ENCODE measurements around the gene RUNX1. TPM values are rescaled to one million over a fixed set of nuclear protein-coding genes. Genes with fewer than 3 reads are reported as not detected.

The RUNX1 gene
- total and polyA plus RNA-seq, 2 donors (not counting 3 experiments of a cell fraction or from before 2014, with no cell fraction given), result 4.6 to 17.9 TPM

DNA sequence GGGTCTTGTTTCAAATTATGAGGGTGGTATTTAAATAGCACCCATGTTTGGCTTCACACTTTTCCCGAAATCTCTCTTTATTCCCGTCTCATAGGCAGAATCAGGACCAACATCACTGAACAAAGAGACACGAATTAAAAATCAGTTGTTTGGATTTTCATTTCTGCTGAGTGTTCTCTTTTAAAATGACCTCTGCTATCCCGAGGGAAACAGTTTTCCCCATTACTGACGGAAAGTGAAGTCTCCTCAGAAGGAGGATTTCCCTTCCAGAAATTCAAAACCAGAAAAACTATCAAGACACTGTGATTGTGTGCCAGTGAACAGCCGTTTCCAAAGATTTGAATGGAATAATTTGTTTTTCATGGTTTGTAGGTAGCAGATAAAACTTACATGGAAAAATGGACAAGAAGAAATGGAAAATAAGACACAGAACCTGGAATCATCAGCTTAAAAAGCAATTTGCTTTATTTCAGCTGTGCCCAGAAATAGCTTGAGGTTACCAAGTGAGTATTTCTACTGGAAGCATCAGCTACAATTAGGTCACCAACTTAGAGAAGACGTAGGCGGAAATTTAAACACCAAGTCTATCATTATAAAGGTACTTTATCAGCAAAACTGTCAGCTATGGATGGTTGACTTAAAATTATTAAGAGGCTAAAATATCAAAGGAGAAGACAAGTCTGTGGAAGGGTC is 68.5 kb downstream of the RUNX1 start:
- Histone ChIP-seq H3K9me3 (replicated peaks; ENCODE audit: control insufficient read depth, insufficient read depth, low read length) (no peaks in the 10 kb centered on the region), H3K4me1 (ENCODE audit: control insufficient read depth, extremely low read depth, insufficient read depth, low read length) (peaks cover 19% of the 10 kb centered on the region), H3K79me2 (ENCODE audit: control insufficient read depth, insufficient read depth, low read length) (no peaks in the 10 kb centered on the region), H3K9me1 (replicated peaks; ENCODE audit: control insufficient read depth, extremely low read depth, insufficient read depth, low read length) (no peaks in the 10 kb centered on the region), H3K4me2 (ENCODE audit: insufficient read depth, low read length) (no peak overlapping the region), H4K20me1 (replicated peaks; ENCODE audit: control insufficient read depth, extremely low read depth, insufficient read depth, low read length) (no peaks in the 10 kb centered on the region), H3K27me3 (ENCODE audit: control insufficient read depth in 2 of 2, insufficient read depth in 2 of 2, low read length in 2 of 2) (peaks cover 0 to 3% of the 10 kb centered on the region in 2 experiments), H3K9ac (replicated peaks; ENCODE audit: extremely low read depth, insufficient read depth, low read length) (no peak overlapping the region), H3K4me3 (replicated peaks in 1 of 3; ENCODE audit: insufficient read depth in 1 of 3, low read depth in 1 of 3, low read length in 3 of 3) (no peak overlapping the region), H3K36me3 (ENCODE audit: control insufficient read depth in 2 of 2, extremely low read depth in 1 of 2, insufficient read depth in 2 of 2, low read length in 2 of 2) (no peaks in the 10 kb centered on the region), H2AFZ (ENCODE audit: low read depth, low read length) (no peak overlapping the region), H3K27ac (ENCODE audit: insufficient read depth, low read depth, low read length) (no peak overlapping the region)
- TF ChIP-seq CTCF (IDR thresholded peaks at IDR 0.05; ENCODE audit: extremely low read depth in 1 of 2, insufficient read depth in 1 of 2, low read depth in 1 of 2, low read length in 2 of 2) (no peak), FOS (IDR thresholded peaks at IDR 0.05; ENCODE audit: borderline replicate concordance, insufficient read depth, low read length) (no peak), MYC (IDR thresholded peaks at IDR 0.05; ENCODE audit: low read depth, low read length) (no peak), MAX (IDR thresholded peaks at IDR 0.05; ENCODE audit: insufficient read depth, insufficient read length) (no peak), GATA2 (IDR thresholded peaks at IDR 0.05; ENCODE audit: insufficient read depth, insufficient read length, low read depth, low read length) (no peak), JUN (IDR thresholded peaks at IDR 0.05; ENCODE audit: borderline replicate concordance, insufficient read depth, insufficient read length, low read depth) (no peak), EZH2 (IDR thresholded peaks at IDR 0.05; ENCODE audit: borderline replicate concordance, low read depth, low read length, severe bottlenecking) (no peak), POLR2AphosphoS5 (IDR thresholded peaks at IDR 0.05; ENCODE audit: insufficient read depth, low read depth, low read length) (no peak), POLR2A (IDR thresholded peaks at IDR 0.05; ENCODE audit: low read depth, low read length) (no peak)
- ChIA-PET CTCF (no interaction called here), POLR2A (no interaction called here)
- no peak for DNase-seq (ENCODE audit: low read depth, low spot score)
- no peak for FAIRE-seq
- dilution Hi-C loops (cut with MboI; ENCODE audit: extremely low pct_ligation_motif_present, low sequenced_read_pairs) (no loop called here), intact Hi-C loops (cut with micrococcal nuclease) (loop anchor here (5.0 kb wide), 1 partner anchor 88 kb away; no protein-coding TSS in a partner anchor)
- no TSS peak for BruUV-seq (replicated peaks)

Measured in endothelial cell of umbilical vein (primary cell).